NB4 (cell line): ENCODE data around the gene FUCA2.

ENCODE experiments used
- DNase-seq: peaks from one replicate; pipeline ENCODE4 v3.0.0; 2010; ENCODE audit warnings: low read depth
- H3K4me3 ChIP-seq: one replicate; pipeline ENCODE4 v1.5.1; 2011; ENCODE audit warnings: mild to moderate bottlenecking, low read depth, low read length, moderate library complexity
- CTCF ChIP-seq: IDR thresholded peaks from one replicate; pipeline ENCODE4 v1.5.1; 2012; ENCODE audit warnings: low read depth, low read length
- MAX ChIP-seq: IDR thresholded peaks from 2 replicates; pipeline ENCODE4 v1.6.1; 2011; ENCODE audit warnings: low read depth, low read length
- MYC ChIP-seq: IDR thresholded peaks from 2 replicates; pipeline ENCODE4 v1.6.1; 2011; ENCODE audit warnings: low read depth, low read length
- POLR2A ChIP-seq: IDR thresholded peaks from 2 replicates; pipeline ENCODE4 v1.6.1; 2011; ENCODE audit warnings: mild to moderate bottlenecking; ENCODE audit not compliant: insufficient read length; ENCODE audit errors: extremely low read depth

FUCA2 gene

GRCh38 chr6:143553337-143553736 is 41.8 kb upstream of the FUCA2 start:
- DNase-seq, result no peak
- no peak for TF ChIP-seq MYC
- no peak for TF ChIP-seq POLR2A
- TF ChIP-seq MAX, result no peak
- no peak for TF ChIP-seq CTCF
- no peak overlapping the region for H3K4me3 ChIP-seq

- DNase-seq, result no peak
- no peak for TF ChIP-seq CTCF
- no peak for TF ChIP-seq POLR2A
- TF ChIP-seq MAX, result no peak
- TF ChIP-seq MYC, result no peak
Measured at GRCh38 chr6:143549949-143550268, 38.4 kb upstream of the FUCA2 start.

GRCh38 chr6:143549221-143549948 is 37.9 kb upstream of the FUCA2 start:
- no peak for DNase-seq
- TF ChIP-seq MAX (no peak), POLR2A (no peak), MYC (no peak), CTCF (no peak)
- H3K4me3 ChIP-seq, result no peak overlapping the region

More at GRCh38 chr6:143549949-143550268, 38.4 kb upstream of the FUCA2 start:
- H3K4me3 ChIP-seq, result no peak overlapping the region

GRCh38 chr6:143546599-143546998 is 35.1 kb upstream of the FUCA2 start:
- H3K4me3 ChIP-seq, result no peak overlapping the region
- TF ChIP-seq MAX (no peak), CTCF (no peak), MYC (no peak), POLR2A (no peak)
- no peak for DNase-seq

GRCh38 chr6:143545976-143546547 is 34.5 kb upstream of the FUCA2 start:
- DNase-seq, result no peak
- H3K4me3 ChIP-seq, result no peak overlapping the region

More at GRCh38 chr6:143545976-143546547, 34.5 kb upstream of the FUCA2 start:
- TF ChIP-seq POLR2A (no peak), CTCF (no peak), MAX (no peak), MYC (no peak)
